DMS53 (cell line): ENCODE data around the gene SLC4A8.

Experiments
- DNase-seq: peaks from one replicate; lab custom pipeline; 2025; lab: John Stamatoyannopoulos, UW

SLC4A8 gene

GRCh38 chr12:51395283-51396230, 29.1 kb upstream of the SLC4A8 start:
- no peak for DNase-seq

DNA sequence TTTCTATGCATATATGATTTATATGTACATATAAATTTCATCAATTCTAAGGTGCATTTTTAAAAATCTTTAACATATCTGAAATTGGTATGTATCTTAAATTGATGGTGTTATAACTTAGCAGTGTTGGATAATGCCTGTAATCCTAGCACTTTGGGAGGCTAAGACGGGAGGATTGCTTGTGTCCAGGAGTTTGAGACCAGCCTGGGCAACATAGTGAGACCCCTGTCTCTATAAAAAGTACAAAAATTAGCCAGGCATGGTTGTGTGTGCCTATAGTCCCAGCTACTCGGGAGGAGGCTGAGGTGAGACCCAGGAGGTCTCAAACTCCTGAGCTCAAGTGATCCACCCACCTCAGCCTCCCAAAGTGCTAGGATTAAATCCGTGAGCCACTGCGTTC, 27.0 kb upstream of the SLC4A8 start:
- DNase-seq: no peak

GRCh38 chr12:51399891-51400290, 24.7 kb upstream of the SLC4A8 start:
- no peak for DNase-seq

- peak; percentile 12 for DNase-seq
These were observed 23.6 kb upstream of the SLC4A8 start for GRCh38 chr12:51401020-51401419.

GRCh38 chr12:51401486-51401885, 23.1 kb upstream of the SLC4A8 start:
- no peak for DNase-seq

DNA sequence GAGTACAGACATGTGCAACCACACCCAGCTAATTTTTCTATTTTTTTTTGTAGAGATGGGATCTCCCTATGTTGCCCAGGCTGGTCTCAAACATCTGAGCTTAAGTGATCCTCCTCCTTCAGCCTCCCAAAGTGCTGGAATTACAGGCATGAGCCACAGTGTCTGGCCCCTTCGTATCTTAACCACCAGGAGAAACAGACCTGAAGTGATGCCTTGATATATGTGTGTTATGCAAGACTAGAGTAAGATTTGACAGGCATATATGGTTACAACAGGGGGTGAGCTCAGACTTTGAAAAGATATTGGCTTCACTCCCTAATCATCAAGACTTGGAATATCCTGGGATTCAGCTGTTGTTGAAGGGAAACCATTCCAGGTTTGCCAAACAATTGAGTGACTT, 22.7 kb upstream of the SLC4A8 start:
- DNase-seq: no peak

GRCh38 chr12:51403159-51403558, 21.5 kb upstream of the SLC4A8 start:
- DNase-seq: no peak

DNA sequence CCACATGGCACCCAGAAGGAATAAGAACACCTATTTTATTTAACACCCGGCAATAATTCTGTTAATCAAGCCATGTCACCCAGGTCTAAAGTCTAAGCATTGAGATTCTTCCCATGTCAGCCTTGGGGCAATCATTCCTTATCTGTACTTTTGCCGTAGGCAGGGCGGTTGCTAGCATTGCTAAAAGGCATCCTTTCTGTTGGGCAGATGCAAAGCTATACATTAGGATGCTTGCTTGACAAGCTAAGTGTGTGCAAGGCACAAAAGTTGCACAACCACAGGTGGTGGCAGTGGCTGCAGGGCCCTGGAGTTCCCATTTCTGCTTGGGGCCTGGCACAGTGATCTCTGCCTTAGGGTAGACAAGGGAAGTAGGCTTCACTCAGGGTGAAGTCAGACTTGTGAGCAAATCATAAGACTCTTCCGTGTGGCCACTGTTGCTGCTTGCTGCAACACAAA, 20.9 kb upstream of the SLC4A8 start:
- DNase-seq: no peak

DNA sequence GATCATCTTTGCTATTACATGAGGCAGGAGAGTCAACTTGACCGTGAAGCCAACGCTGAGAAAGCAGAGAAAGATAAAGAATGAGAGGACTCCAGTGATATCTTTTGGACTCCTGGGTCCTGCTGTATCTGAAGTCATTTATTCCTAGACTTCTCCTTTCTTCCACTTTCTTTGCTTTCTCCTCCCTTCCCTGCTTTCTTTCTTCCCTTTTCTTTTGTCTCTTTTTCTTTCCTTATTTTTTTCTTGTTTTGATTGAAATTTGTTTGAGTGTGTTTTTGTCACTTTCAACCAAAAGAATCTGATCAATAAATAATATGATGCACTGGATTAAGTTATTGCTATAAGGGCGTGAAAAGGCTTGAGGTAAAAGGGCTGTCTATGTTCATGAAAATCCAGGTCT, 20.0 kb upstream of the SLC4A8 start:
- DNase-seq: no peak

DNA sequence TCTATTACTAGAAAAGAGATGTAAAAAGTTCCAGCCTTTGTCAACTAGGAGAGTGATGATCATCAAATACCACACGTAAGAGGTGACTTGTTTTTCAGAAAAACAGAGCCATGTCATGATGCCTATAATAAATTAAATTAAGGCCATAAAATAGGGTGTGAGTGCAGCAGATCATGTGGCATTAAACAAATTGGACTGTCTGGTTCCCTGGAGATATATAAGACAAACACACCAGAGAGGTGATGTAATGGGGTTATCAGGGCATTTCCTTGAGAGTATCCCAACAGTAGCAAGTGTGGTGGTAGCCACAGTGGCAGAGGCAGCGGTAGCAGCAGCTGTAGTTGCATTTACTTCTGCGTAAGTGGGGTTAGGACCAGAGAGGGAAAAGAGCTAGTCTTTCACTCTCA, 18.8 kb upstream of the SLC4A8 start:
- DNase-seq: peak; percentile 33

- no peak for DNase-seq
These were observed 18.3 kb upstream of the SLC4A8 start for GRCh38 chr12:51406290-51406689.

DNA sequence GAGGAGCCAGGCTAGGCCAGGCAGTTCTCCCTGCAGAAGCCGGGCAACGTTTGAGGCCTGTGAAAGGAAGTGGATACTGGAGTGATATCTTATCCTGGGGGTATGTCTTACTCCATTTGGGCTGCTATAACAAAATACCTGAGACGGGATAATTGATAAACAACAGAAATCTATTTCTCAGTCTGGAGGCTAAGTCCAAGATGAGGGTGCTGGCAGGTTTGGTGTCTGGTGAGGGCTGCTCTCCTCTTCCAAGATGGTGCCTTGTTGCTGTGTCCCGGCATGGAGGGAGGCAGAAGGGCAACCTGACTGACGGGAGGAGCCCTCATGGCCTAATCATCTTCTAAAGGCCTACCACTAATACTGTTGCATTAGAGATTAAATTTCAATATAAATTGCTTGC, 17.8 kb upstream of the SLC4A8 start:
- DNase-seq: no peak

GRCh38 chr12:51407604-51408003, 17.0 kb upstream of the SLC4A8 start:
- no peak for DNase-seq

DNA sequence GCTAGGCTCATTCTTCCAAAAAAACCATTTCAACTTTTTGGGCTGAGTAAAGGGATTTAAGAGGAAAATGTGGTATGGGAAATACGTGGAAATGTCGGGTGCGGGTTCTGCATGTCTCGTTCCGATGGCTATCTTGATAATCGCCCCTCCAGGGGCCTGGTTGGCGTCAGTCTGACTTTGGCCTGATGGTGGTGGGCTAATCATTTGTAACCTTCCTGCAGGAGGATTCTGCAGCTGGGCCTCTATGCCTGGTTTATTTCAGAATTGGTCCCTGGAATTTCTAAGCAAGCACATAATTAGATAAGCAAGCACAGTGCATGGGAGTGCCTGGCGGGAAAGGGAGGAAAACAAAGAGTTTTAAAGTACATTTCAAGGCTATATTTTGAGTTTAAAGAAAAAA, 14.8 kb upstream of the SLC4A8 start:
- no peak for DNase-seq

DNA sequence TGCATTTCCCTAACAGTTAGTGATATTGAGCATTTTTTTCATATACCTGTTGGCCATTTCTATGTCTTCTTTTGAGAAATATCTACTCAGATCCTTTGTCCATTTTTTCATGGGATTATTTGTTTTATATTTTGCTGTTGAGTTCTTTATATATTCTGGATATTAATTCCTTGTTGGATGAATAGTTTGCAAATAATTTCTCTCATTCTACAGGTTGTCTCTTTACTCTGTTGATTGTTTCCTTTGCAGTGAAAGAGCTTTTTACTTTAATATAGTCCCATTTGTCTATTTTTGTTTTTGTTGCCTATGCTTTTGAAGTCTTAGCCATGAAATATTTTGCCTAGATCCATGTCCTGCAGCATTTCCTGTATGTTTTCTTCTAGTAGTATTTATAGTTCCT, 11.5 kb upstream of the SLC4A8 start:
- no peak for DNase-seq

DNA sequence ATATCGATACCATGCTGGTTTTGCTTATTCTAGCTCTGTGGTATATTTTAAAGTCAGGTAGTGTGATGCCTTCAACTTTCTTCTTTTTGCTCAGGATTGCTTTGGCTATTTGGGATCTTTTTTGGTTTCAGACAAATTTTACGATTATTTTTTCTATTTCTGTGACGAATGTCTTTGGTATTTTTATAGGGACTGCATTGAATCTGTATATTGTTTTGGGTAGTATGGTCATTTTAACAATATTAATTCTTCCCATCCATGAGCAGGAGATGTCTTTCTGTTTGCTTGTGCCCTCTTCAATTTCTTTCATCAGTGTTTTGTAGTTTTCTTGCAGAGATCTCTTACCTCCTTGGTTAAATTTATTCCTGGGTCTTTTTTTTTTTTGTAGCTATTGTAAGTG, 10.8 kb upstream of the SLC4A8 start:
- no peak for DNase-seq

DNA sequence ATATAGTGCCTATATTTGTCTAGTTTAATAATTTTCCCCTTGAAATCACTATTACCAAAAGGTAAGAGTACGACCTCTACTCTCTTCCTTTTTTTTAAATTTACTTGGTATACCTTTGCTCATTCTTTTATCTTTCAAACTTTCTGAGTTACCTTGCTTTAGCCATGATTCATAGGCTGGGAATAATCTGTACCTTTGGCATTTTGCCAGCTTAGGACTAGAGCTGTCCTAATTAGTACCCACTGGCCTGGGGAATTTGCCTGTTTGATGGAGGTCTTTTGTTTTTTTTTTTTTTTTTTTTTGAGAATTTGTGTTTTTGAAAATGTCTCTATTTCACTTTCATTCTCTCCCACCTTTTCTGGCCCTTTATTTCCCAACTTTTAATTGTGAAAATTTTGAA, 8.7 kb upstream of the SLC4A8 start:
- DNase-seq: peak; percentile 22

GRCh38 chr12:51417826-51418225, 6.8 kb upstream of the SLC4A8 start:
- DNase-seq: no peak

DNA sequence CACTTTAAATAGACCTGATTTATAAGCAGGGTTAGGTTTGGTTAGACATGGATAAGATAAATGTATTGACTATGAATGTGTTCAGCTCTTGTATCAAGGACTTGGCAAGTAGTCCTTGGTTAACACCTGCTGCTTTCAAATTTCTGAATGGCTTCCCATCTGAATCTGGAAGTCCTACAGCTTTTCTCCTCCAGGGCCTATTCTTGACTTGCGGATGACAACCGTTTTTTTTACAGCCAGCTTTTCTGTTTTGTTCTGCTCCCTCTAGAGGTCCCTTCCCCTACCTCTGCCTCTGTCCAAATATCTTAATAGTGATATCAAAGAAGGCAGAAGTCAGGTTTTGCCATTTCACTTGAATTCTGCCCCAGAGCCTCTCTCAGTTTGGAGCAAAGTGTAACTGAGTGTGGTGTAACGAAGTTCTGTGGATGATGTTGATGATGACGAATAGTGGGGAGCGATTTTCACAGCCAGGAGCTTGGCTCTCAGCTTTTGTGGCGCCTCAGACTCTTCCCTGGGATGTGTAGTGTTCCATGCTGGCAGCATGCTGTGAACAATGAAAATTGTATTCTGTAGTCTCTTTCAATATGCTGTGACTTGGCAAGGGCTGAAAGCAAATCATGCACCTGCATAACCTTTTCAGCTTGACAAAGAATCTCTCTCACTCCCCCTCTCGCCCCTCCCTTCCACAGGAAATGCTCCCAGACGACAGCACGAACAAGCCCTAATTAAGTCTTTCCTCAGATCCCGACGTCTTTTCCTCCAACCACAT, 5.0 kb upstream of the SLC4A8 start:
- no peak for DNase-seq

GRCh38 chr12:51421266-51421884, 3.3 kb upstream of the SLC4A8 start:
- peak; percentile 89 for DNase-seq

GRCh38 chr12:51424094-51424661, 453 bp upstream of the SLC4A8 start:
- no peak for DNase-seq

- no peak for DNase-seq
These were observed 3.6 kb downstream of the SLC4A8 start for GRCh38 chr12:51428256-51428655.
